ENCODE results near the gene C9orf78. TPM values are rescaled to one million over a fixed set of nuclear protein-coding genes. Genes with fewer than 3 reads are reported as not detected.

C9orf78 gene
- total and polyA plus RNA-seq, 2 experiments from 2014 or later = 34.4 to 84.6 TPM

DNA sequence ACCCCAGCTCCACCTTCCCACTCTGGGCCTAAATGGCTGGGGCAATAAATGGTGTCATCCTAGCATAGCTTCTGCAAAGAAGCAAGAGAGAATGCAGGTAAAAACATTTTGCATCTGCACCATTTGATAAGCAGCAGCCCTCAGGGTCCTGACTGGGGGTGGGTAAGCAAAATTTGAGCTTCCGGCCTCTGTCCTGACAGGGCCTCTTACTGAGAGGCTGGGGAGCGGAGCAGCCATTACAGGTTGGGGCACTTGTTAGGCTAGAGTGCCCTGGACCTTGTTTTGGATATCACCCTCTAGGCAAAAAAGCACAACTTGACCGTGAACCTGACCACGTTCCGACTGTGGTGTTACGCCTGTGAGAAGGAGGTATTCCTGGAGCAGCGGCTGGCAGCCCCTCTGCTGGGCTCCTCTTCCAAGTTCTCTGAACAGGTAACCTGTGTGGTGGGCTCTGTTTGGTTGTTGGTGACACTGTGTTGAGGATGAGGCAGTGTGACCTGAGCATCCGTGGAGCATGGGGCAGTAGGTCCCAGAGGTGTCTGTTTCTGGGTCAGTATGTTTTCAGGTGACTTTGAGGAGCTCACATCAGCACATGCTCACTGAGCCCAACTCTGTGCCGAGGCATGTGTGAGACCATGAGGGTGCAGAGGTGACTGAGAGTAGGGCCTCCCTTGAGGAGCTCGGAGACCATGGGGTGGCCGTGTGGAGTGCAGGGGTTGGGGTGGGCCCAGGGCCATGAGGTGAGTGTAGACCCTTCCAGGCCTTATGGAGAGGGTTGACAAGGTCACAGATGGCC, 23.3 kb upstream of the C9orf78 start:
- Histone ChIP-seq H3K4me3 (no peak overlapping the region), H3K9me2 (ENCODE audit: insufficient read depth) (no peaks in the 10 kb centered on the region), H3K36me3 (ENCODE audit: insufficient read depth) (no peaks in the 10 kb centered on the region), H3K79me2 (replicated peaks; ENCODE audit: insufficient read depth) (no peaks in the 10 kb centered on the region), H4K20me1 (replicated peaks; ENCODE audit: insufficient read depth) (no peaks in the 10 kb centered on the region), H2AFZ (no peak overlapping the region), H3K4me1 (ENCODE audit: insufficient read depth) (no peaks in the 10 kb centered on the region), H3K27ac (ENCODE audit: low read depth) (no peak overlapping the region), H3K27me3 (ENCODE audit: insufficient read depth) (no peaks in the 10 kb centered on the region), H3K4me2 (no peak overlapping the region), H3F3A (replicated peaks; ENCODE audit: low read depth) (no peaks in the 10 kb centered on the region)
- Mint-ChIP-seq H3K4me1 (no peaks in the 10 kb centered on the region), H3K27ac (no peak overlapping the region), H3K4me3 (no peak overlapping the region), H3K9me3 (no peaks in the 10 kb centered on the region; the same call in 2 of the 3 replicates), H3K27me3 (ENCODE audit: insufficient read depth, low read depth, poor library complexity) (peaks cover 3% of the 10 kb centered on the region), H3K36me3 (ENCODE audit: low read depth) (peaks cover 19% of the 10 kb centered on the region)
- TF ChIP-seq ETS1 (IDR thresholded peaks at IDR 0.05) = no peak
- no peak for TF ChIP-seq ZNF331 (CRISPR knock-in tag; IDR thresholded peaks at IDR 0.05; ENCODE audit: low read depth)
- no peak for TF ChIP-seq POLR2AphosphoS5 (IDR thresholded peaks at IDR 0.05; ENCODE audit: low read depth)
- no peak for TF ChIP-seq EZH2 (IDR thresholded peaks at IDR 0.05; ENCODE audit: low read depth, unreplicated experiment)
- TF ChIP-seq STAT1 (IDR thresholded peaks at IDR 0.05; ENCODE audit: unreplicated experiment) = no peak
- no peak for TF ChIP-seq JUNB (IDR thresholded peaks at IDR 0.05; ENCODE audit: unreplicated experiment)
- TF ChIP-seq EZH2phosphoT487 (IDR thresholded peaks at IDR 0.05; ENCODE audit: unreplicated experiment) = no peak
- TF ChIP-seq, protein P1, sequence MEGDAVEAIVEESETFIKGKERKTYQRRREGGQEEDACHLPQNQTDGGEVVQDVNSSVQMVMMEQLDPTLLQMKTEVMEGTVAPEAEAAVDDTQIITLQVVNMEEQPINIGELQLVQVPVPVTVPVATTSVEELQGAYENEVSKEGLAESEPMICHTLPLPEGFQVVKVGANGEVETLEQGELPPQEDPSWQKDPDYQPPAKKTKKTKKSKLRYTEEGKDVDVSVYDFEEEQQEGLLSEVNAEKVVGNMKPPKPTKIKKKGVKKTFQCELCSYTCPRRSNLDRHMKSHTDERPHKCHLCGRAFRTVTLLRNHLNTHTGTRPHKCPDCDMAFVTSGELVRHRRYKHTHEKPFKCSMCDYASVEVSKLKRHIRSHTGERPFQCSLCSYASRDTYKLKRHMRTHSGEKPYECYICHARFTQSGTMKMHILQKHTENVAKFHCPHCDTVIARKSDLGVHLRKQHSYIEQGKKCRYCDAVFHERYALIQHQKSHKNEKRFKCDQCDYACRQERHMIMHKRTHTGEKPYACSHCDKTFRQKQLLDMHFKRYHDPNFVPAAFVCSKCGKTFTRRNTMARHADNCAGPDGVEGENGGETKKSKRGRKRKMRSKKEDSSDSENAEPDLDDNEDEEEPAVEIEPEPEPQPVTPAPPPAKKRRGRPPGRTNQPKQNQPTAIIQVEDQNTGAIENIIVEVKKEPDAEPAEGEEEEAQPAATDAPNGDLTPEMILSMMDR (conservative IDR thresholded peaks at IDR 0.05; ENCODE audit: low read depth in 2 of 2) = no peak
- no peak for TF ChIP-seq NANOG (IDR thresholded peaks at IDR 0.05; ENCODE audit: borderline replicate concordance)
- TF ChIP-seq, protein P2, sequence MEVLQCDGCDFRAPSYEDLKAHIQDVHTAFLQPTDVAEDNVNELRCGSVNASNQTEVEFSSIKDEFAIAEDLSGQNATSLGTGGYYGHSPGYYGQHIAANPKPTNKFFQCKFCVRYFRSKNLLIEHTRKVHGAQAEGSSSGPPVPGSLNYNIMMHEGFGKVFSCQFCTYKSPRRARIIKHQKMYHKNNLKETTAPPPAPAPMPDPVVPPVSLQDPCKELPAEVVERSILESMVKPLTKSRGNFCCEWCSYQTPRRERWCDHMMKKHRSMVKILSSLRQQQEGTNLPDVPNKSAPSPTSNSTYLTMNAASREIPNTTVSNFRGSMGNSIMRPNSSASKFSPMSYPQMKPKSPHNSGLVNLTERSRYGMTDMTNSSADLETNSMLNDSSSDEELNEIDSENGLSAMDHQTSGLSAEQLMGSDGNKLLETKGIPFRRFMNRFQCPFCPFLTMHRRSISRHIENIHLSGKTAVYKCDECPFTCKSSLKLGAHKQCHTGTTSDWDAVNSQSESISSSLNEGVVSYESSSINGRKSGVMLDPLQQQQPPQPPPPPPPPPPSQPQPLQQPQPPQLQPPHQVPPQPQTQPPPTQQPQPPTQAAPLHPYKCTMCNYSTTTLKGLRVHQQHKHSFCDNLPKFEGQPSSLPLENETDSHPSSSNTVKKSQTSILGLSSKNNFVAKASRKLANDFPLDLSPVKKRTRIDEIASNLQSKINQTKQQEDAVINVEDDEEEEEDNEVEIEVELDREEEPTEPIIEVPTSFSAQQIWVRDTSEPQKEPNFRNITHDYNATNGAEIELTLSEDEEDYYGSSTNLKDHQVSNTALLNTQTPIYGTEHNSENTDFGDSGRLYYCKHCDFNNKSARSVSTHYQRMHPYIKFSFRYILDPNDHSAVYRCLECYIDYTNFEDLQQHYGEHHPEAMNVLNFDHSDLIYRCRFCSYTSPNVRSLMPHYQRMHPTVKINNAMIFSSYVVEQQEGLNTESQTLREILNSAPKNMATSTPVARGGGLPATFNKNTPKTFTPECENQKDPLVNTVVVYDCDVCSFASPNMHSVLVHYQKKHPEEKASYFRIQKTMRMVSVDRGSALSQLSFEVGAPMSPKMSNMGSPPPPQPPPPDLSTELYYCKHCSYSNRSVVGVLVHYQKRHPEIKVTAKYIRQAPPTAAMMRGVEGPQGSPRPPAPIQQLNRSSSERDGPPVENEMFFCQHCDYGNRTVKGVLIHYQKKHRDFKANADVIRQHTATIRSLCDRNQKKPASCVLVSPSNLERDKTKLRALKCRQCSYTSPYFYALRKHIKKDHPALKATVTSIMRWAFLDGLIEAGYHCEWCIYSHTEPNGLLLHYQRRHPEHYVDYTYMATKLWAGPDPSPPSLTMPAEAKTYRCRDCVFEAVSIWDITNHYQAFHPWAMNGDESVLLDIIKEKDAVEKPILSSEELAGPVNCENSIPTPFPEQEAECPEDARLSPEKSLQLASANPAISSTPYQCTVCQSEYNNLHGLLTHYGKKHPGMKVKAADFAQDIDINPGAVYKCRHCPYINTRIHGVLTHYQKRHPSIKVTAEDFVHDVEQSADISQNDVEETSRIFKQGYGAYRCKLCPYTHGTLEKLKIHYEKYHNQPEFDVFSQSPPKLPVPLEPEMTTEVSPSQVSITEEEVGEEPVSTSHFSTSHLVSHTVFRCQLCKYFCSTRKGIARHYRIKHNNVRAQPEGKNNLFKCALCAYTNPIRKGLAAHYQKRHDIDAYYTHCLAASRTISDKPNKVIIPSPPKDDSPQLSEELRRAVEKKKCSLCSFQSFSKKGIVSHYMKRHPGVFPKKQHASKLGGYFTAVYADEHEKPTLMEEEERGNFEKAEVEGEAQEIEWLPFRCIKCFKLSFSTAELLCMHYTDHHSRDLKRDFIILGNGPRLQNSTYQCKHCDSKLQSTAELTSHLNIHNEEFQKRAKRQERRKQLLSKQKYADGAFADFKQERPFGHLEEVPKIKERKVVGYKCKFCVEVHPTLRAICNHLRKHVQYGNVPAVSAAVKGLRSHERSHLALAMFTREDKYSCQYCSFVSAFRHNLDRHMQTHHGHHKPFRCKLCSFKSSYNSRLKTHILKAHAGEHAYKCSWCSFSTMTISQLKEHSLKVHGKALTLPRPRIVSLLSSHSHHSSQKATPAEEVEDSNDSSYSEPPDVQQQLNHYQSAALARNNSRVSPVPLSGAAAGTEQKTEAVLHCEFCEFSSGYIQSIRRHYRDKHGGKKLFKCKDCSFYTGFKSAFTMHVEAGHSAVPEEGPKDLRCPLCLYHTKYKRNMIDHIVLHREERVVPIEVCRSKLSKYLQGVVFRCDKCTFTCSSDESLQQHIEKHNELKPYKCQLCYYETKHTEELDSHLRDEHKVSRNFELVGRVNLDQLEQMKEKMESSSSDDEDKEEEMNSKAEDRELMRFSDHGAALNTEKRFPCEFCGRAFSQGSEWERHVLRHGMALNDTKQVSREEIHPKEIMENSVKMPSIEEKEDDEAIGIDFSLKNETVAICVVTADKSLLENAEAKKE (CRISPR knock-in tag; IDR thresholded peaks at IDR 0.05) = no peak
- TF ChIP-seq, protein P3, sequence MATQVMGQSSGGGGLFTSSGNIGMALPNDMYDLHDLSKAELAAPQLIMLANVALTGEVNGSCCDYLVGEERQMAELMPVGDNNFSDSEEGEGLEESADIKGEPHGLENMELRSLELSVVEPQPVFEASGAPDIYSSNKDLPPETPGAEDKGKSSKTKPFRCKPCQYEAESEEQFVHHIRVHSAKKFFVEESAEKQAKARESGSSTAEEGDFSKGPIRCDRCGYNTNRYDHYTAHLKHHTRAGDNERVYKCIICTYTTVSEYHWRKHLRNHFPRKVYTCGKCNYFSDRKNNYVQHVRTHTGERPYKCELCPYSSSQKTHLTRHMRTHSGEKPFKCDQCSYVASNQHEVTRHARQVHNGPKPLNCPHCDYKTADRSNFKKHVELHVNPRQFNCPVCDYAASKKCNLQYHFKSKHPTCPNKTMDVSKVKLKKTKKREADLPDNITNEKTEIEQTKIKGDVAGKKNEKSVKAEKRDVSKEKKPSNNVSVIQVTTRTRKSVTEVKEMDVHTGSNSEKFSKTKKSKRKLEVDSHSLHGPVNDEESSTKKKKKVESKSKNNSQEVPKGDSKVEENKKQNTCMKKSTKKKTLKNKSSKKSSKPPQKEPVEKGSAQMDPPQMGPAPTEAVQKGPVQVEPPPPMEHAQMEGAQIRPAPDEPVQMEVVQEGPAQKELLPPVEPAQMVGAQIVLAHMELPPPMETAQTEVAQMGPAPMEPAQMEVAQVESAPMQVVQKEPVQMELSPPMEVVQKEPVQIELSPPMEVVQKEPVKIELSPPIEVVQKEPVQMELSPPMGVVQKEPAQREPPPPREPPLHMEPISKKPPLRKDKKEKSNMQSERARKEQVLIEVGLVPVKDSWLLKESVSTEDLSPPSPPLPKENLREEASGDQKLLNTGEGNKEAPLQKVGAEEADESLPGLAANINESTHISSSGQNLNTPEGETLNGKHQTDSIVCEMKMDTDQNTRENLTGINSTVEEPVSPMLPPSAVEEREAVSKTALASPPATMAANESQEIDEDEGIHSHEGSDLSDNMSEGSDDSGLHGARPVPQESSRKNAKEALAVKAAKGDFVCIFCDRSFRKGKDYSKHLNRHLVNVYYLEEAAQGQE (IDR thresholded peaks at IDR 0.05; ENCODE audit: unreplicated experiment) = no peak
- no peak for TF ChIP-seq CREB1 (CRISPR knock-in tag; IDR thresholded peaks at IDR 0.05; ENCODE audit: low read depth)
- TF ChIP-seq ZNF114 (CRISPR knock-in tag; IDR thresholded peaks at IDR 0.05) = no peak
- ATAC-seq (no peak), DNase-seq (ENCODE audit: low spot score) (no peak)
